Hepatic stellate cell (primary cell): ENCODE measurements around the gene GPC2.
"Not testable (repeated sequence)": the region's sequence is repeated elsewhere in the genome, so short reads cannot be mapped to it uniquely, and the experiment has no call there.

Experiments used
- DNase-seq: peaks from one replicate; pipeline ENCODE4 v3.0.0; 2011; ENCODE audit warnings: low spot score

GPC2 gene

DNA sequence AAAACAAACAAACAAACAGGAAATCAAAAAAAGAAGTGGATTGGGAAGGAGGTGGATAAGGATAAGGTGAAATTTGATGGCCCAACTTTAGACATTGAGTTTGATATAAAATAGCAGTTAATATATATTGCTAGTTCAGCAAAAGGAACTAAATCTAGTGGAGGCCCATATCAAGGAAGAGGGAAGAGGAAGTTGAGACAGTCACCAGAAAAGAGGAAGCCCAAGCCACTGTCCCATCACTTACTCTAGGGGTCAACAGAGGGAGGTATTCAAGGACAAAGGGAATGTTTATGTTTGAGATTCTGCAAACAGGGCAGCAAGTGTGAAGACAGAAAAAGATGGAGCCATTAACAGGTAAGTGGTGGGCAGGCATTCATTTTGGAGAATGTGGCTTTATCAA is 24.8 kb downstream of the GPC2 start:
- DNase-seq: no peak

DNA sequence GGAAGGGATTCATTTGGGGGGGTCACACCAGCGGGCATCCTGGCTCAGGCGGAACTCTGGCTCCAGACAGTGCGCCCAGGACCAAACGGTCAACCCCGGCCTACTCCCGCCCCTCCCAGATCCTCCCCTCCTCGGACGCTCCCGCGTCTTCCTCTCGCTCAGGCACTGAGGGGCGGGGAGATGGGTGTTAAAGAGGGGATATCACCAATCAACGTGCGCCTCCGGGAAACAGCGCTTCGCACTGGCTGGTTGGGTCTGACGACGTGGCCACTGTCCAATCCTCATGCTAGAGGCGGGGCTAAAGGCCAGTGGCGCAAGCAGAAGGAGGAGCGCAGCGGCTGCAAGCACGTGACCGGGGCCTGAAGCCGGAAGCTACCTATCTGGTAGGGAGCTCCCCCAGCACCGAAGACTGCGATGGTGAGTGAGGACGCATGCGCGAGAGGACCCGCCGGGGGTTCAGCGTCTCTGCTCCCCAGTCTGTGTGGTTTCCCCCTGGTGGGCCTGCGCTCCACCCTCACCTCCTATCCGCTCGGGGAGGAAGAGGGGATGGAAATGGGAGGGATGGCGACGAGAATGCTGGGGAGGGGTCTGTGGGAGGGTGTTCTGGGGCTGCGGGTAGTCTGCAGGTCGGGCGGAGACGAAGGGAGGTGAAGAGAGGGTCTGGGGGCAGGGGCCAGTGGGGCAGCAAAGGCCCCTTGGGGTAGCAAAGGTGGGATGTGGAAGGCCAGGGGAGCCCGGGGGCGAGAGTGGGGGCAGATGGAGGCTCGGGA is 28.4 kb downstream of the GPC2 start, which contains the start of gene LAMTOR4:
Gene LAMTOR4, plus strand, starts transcription at position 360 of the 770 bp plus-strand sequence. Its CDS starts 55 bp downstream, at position 415.
- DNase-seq: peak; percentile 99

DNA sequence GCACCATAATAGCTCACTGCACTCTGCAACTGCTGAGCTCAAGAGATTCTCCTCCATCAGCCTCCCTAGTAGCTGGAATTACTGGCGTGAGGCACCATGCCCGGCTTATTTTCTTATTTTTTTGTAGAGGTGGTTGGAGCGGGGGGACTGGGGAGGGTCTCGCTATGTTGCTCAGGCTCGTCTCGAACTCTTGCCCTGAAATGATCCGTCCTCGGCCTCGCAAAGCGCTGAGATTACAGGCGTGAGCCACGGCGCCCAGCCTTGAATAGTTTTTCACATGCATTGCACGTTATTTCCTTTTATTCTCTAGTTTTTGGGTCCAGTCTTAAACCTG is 29.0 kb downstream of the GPC2 start:
- DNase-seq: no peak

DNA sequence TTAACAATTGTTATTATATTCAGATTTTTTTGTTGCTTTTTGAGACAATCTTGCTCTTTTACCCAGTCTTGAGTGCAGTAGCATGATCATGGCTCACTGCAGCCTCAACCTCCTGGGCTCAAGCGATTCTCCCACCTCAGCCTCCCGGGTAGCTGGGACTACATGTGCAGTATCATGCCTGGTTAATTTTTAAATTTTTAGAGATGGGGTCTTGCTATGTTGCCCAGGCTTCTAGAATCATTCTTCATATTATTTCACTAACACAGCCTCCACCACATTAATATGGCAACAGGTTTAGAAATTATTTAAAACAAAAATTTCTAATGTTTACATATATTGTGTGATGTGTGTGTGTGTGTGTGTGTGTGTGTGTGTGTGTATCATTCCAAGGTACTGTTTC is 29.9 kb downstream of the GPC2 start:
- DNase-seq: no peak

DNA sequence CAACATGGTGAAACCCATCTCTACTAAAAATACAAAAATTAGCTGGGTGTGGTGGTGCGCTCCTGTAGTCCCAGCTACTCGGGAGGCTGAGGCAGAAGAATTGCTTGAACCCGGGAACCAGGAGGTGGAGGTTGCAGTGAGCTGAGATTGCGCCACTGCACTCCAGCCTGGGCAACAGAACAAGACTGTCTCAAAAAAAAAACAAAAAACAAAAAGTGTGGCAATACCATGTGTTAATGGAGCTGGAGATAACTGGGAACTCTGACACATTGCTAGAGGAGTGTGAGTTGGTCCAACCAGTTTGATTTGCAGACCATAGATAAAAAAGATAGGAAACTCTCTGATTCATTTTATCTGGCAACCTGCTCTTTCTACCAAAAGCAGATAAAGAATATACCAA is 30.8 kb downstream of the GPC2 start:
- not testable (repeated sequence) for DNase-seq

DNA sequence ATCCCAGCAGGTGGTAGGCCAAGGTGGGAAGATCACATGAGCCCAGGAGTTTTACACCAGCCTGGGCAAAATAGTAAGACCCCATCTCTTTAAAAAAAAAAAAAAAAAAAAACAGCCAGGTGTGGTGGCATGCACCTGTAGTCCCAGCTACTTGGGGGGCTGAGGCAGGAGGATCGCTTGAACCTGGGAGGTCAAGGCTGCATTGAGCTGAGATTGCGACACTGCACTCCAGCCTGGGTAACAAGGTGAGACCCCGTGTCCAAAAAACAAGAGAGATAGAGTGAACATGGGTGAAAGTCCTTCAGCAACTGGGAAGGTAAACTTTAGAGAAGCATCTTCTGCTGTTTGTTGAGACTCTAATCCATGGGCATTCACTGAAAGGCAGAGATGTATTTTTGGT is 34.7 kb downstream of the GPC2 start:
- no peak for DNase-seq

DNA sequence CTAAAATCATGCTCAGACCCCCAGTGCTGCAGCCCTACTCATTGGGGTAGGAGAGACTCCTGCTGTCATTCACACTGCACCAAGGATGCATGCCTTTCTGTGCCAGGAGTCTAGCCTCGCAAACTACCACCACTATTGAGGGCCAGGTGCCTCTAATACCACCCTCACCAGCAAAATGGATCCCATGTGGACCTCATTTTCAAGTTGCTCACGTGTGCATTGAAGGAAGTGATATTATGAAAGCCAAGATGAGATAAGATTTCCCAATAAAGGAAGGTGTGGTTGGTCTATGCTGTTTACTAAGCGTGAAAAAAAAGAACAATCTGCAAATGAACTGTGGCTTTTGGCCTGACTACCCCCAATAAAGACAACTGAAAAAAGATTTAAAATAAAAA is 35.6 kb downstream of the GPC2 start:
- no peak for DNase-seq

DNA sequence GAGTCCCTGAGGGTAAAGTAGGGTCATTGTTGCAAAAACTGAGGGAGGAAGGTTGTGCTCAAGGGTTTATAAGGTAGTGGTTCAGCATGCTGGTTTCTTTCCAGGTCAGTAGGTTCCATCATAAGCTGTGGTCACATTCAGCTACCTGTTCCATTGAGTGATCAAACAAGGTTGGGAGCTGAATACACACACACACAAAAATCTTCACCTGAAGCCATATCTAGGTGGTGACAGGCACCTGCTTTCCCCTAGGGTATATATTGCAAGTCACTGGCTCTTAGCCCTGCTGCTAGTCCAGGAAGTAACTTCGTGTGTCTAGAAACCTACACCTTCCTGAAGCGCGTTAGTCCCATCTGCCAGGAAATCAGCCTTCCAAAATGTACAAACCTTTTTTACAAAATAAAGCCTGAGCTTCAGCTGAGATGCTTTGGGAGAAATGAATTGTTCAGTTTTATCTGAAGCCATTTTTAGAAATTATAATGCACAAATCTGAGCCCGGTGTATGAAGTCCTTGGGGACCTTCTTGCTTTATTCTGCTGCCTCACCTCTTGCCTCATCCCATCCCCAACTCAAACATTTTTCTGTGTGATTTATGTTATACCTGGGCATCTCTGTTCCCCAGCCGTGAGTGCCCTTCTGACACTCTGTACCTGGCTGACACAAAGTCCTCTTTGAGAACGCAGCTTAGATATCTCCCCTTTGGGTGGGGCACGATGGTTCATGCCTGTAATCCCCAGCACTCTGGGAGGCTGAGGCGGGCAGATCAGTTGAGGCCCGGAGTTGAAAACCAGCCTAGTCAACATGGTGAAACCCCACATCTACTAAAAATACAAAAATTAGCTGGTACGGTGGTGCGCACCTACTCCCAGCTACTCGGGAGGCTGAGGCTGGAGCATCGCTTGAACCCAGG is 39.1 kb downstream of the GPC2 start:
- DNase-seq: no peak

DNA sequence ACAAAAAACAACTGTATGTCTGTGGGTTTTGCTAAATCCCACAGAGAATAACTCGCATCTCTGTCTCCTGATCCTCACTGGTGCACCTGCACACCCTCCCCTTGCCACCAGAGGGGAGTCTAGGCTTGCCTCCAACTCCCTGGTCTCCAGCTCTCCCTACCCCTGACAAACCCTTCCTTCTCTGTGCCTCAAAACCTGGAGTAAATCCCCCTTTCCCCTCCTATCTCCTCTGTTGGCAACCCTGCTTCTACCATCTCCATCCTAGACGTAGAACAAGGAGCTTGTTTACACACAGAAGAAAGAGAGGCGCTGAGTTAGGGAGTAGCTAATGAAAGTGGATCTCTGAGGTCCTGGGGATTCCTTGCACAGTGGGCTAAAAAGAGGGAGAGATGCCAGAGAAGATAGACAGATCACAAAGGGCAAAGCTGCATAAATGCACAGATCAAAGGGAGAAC is 44.5 kb downstream of the GPC2 start:
- DNase-seq: peak; percentile 82

DNA sequence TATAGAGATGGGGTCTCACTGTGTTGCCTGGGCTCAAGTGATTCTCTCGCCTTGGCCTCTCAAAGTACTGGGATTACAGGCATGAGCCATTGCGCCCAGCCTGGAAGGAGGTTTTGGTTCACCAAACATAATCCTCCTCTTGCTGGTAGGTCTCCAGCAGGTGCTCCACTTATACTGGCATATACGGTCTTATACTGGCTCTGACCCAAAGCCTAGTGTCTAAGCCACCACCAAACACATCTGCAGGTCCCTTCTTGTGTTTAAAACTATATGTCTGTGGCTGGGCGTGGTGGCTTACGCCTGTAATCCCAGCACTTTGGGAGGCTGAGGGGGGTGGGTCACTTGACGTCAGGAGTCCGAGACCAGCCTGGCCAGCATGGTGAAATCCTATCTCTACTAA is 45.1 kb downstream of the GPC2 start:
- no peak for DNase-seq

DNA sequence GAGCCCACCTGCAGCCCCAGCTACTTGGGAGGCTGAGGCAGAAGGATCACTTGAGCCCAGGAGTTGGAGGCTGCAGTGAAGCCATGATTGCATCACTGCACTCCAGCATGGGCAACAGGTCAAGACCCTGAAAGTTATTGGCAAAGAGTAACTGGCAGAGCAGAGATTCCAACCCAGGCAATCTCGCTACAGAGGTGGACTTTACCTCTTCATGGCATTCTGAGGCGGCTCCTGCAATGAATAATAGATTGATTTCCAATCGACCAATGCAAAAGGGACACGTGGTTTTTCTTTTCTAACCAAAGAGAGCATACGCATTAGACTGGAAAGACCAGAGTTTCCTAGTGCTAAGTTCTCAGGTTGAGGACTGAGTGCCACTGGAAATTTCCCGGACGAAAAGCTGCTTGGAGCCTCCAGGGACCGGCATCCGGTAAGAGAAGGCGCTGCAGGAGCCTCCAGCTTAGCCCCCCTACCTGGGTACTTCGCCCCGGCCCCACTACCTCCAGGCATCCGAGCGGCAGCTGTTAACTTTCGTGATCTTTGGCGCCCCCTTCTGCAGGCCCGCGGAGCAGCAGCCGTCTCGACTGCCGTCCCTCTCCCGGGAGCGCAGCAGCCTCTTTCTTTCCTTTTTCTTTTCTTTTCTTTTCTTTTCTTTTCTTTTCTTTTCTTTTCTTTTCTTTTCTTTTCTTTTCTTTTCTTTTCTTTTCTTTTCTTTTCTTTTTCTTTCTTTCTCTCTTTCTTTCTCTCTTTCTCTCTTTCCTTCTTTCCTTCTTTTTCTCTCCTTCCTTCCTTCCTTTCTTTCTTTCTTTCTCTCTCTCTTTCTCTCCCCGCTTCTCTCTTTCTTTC is 46.4 kb downstream of the GPC2 start:
- peak; percentile 73 for DNase-seq

DNA sequence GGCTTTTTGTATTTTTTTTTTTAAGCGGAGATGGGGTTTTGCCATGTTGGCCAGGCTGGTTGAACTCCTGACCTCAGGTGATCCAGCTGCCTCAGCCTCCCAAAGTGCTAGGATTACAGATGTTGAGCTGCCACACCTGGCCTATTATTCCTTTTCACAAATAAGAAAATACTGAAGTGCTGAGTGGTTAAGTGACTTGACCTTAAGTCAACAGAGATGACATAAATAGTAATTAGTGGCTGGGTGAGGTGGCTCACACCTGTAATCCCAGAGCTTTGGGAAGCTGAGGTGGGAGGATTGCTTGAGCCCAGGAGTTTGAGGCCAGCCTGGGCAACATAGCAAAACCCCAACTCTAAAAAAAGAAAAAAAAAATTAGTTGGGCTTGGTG is 47.0 kb downstream of the GPC2 start:
- DNase-seq: not testable (repeated sequence)

DNA sequence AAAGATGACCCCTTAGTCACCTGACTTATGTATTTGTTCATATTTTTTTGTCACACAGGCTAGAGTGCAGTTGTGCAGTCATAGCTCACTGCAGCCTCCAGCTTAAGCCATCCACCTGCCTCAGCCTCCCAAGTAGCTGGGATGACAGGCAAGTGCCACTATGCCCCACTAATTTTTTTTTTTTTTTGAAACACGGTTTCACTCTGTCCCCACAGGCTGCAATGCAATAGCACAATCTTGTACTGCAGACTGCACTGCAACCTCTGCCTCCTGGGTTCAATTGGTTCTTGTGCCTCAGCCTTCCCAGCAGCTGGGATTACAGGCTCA is 48.6 kb downstream of the GPC2 start:
- DNase-seq: no peak

DNA sequence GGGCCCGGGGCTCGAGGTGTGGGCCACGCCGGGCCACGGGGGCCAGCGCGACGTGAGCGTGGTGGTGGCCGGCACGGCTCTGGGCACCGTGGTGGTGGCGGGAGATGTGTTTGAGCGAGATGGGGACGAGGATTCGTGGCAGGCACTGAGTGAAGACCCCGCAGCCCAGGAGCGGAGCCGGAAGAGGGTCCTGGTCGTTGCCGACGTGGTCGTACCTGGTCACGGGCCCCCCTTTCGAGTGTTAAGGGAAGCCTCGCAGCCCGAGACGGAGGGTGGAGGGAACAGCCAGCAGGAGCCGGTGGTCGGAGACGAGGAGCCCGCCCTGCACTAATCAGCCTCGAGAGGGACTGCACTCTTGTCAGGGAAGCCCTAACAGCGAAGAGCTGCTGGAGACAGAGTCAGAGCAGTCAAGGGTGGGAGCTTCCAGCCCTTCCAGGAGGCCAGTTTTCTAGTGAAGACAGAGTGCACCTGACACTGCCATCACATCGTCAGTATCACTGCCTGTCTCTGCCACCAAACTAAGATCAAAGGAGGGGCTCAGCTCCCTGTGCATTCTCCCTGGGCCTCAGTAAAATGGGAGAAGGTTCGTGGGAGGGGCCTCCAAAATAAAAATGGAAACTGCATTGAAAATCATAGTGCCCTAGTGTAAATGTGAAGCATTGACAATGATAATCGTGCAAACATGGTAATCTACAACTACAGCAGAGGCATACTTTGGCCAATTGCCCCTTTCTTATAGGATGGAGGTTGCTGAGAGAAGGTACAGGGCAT is 49.1 kb downstream of the GPC2 start:
- peak; percentile 36 for DNase-seq

DNA sequence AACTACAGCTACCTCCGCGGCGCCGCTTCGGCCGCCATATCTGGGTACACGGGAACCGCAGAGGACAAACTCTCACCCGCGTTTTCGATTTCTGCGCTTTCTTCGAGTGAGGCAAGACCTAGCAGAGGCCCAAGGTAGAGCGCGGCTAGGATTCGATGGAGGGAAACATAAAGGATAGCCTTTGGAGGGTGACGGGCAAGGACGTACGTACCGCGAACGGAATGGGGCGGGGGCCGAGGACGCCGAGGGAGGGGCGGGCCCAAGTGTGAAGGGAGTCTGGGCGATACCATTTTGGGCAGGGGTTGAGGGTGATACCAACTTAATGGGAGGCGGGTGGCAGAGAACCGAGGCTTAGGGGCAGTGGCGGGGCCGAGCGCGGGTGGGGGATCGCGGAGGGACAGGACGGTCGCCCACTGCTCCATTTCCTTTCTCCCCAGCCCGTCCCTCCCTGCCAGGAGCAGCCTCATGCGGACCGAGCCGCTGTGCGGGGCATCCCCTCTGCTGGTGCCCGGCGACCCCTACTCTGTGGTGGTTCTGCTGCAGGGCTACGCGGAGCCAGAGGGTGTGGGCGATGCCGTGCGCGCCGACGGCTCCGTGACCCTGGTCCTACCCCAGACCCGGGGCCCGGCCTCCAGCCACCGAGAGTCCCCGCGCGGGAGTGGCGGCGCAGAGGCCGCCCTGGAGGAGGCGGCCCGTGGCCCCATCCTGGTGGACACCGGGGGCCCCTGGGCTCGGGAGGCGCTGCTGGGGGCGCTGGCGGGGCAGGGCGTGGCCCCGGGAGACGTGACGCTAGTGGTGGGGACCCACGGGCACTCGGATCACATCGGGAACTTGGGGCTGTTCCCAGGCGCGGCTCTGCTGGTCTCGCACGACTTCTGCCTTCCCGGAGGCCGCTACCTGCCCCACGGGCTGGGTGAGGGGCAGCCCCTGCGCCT is 50.0 kb downstream of the GPC2 start, which contains the start of gene MBLAC1:
Gene MBLAC1, plus strand, starts transcription at position 37 of the 935 bp plus-strand sequence. Its CDS starts 429 bp downstream, at position 466.
- DNase-seq: peak; percentile 93

DNA sequence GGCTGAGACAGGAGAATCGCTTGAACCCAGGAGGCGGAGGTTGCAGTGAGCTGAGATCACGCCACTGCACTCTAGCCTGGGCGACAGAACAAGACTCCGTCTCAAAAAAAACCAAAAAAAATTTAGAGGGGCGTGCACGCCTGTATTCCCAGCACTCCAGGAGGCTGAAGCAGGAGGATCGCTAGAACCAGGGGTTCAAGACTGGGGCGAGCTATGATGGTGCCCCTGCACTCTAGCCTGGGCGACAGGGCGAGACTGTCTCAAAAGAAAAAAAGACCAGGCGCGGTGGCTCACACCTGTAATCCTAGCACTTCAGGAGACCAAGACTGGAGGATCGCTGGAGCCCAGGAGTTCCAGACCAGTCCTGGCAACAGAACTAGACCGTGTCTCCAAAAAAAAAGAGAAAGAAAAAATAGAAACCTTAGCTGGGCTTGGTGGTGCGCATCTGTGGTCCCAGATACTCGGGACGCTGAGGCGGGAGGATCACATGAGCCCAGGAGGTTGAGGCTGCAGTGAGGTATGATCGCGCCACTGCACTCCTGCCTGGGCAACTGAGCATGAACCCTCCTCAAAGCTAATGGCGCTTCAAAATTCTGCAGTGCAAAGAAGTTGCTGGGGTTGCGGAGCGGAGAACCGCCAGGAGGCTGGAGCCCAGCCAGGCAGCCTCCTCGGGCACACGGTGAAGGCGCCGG is 50.8 kb downstream of the GPC2 start:
- no peak for DNase-seq

DNA sequence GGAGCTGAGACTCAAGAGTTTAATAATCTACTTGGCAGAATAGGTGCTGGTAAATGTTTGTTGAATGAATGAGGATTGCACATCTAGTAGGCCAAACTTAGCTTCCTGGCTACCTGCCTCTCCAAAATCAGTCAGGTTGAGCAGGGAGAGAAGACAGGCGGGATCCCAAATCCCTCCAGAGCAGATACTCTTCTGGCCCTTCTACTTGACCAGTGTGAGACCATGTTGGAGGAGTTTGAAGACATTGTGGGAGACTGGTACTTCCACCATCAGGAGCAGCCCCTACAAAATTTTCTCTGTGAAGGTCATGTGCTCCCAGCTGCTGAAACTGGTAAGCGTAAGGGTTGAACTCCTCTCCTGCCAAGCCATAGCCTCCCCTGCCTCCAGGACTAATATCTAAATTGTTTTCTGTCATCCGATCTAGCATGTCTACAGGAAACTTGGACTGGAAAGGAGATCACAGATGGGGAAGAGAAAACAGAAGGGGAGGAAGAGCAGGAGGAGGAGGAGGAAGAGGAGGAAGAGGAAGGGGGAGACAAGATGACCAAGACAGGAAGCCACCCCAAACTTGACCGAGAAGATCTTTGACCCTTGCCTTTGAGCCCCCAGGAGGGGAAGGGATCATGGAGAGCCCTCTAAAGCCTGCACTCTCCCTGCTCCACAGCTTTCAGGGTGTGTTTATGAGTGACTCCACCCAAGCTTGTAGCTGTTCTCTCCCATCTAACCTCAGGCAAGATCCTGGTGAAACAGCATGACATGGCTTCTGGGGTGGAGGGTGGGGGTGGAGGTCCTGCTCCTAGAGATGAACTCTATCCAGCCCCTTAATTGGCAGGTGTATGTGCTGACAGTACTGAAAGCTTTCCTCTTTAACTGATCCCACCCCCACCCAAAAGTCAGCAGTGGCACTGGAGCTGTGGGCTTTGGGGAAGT is 52.6 kb downstream of the GPC2 start:
- no peak for DNase-seq

DNA sequence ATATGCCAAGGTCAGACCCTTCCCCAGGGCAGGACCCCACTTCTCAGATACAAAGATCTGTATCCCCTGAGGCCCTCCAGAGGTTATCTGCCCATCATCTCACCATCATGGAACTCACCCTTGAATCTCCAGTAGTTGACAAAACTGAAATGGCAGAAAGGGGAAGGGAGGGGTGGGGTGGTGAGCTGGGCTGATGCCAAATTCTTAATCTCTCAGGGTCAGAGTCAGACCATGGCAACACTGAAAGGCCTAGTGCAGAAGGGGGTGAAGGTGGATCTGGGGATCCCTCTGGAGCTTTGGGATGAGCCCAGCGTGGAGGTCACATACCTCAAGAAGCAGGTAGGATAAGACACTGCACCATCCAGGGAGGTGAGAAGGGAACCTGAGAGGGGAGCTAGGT is 54.6 kb downstream of the GPC2 start:
- DNase-seq: no peak

DNA sequence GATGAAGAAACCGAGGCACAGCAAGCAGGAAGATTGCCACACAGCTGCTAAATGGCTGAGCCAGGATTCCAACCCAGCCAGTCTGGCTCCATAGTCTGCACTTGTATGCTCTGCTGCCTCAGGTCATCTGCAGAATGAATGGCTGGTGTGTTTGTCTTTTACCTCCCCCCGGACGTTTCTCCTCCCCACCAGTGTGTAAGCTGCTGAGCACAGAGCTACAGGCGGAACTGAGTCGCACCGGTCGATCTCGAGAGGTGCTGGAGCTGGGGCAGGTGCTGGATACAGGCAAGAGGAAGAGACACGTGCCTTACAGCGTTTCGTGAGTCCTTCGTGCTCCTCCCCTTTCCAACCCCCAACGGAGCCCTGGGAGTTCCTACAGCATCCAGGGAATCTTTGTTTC is 55.1 kb downstream of the GPC2 start:
- no peak for DNase-seq
